BJ (cell line): ENCODE measurements around the gene PYCR2. TPM values are rescaled to one million over a fixed set of nuclear protein-coding genes. Genes with fewer than 3 reads are reported as not detected.
"Not testable (repeated sequence)": the region's sequence is repeated elsewhere in the genome, so short reads cannot be mapped to it uniquely, and the experiment has no call there.

Source experiments
- CTCF ChIA-PET: fragments of 350-600 bp; formaldehyde crosslinking; extraction: SDS; loops from one replicate; lab custom pipeline; 2021; ENCODE audit warnings: antibody characterized with exemption, inconsistent platforms; lab: Yijun Ruan, JAX
- POLR2A ChIA-PET: fragments of 300-600 bp; sonication (Branson Sonifier 250); formaldehyde crosslinking; extraction: SDS; loops from one replicate; lab custom pipeline; 2021; ENCODE audit warnings: antibody characterized with exemption; lab: Charles Lee
- DNase-seq: peaks from one replicate; pipeline ENCODE4 v3.0.0-alpha.2; 2011; ENCODE audit warnings: low read depth
- H3K27me3 ChIP-seq: 2 replicates; pipeline ENCODE4 v1.6.0; 2011; ENCODE audit warnings: low read length; ENCODE audit not compliant: control insufficient read depth, insufficient read depth
- H3K36me3 ChIP-seq: 2 replicates; pipeline ENCODE4 v1.5.1; 2011; ENCODE audit warnings: low read length; ENCODE audit not compliant: control insufficient read depth, insufficient read depth
- H3K4me3 ChIP-seq: 2 replicates; pipeline ENCODE4 v1.5.1; 2011; ENCODE audit warnings: low read depth, mild to moderate bottlenecking, control low read depth, low read length
- CTCF ChIP-seq: IDR thresholded peaks from 2 replicates; pipeline ENCODE4 v1.5.1; 2011; ENCODE audit warnings: low read depth, mild to moderate bottlenecking, control low read depth, inconsistent platforms, low read length, moderate library complexity; ENCODE audit not compliant: insufficient read depth
- polyA plus RNA-seq: library from polyadenylated mRNA; depleted of rRNA; stranded (reverse); fragments of >200 nt; gene quantifications from 2 replicates; pipeline ENCODE4 v1.2.3, GENCODE V29; 2011

Gene PYCR2
- polyA plus RNA-seq, 1 experiment = 81.1 TPM

- POLR2A ChIA-PET = no interaction called here
- CTCF ChIA-PET = interaction anchor here (0.7 kb wide), 1 partner anchor 8 kb away, joined by 3 read pairs; no protein-coding TSS in a partner anchor
- no peak for TF ChIP-seq CTCF
- DNase-seq = no peak
- Histone ChIP-seq H3K36me3 (no peaks in the 10 kb centered on the region), H3K4me3 (no peak overlapping the region), H3K27me3 (no peaks in the 10 kb centered on the region; the same call in 1 of the 2 replicates)
Observed at GRCh38 chr1:225937048-225937968, 13.3 kb upstream of the PYCR2 start.

DNA sequence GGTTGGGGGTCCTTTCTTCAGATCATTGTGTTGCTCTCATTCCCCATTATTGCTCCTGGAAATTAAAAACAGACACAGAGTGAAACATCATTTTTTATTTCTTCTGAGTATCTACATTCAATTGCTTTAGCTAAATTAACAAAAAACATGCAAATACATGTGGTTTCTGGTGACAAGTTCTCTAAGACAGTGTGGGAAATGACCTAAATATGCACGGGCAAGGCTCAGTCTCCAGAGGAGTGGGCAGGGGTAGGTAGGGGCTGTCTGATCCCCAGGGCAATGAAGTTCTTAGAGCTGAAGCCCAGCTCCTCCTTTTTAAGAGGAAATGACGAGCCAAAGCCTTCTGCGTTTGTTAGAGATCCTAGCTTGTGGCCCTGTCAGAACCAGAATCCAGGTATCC lies 12.5 kb upstream of the PYCR2 start:
- ChIA-PET POLR2A (no interaction called here), CTCF (interaction anchor here (0.7 kb wide), 1 partner anchor 9 kb away, joined by 3 read pairs; no protein-coding TSS in a partner anchor)
- Histone ChIP-seq H3K4me3 (no peak overlapping the region), H3K27me3 (no peaks in the 10 kb centered on the region; the same call in 1 of the 2 replicates), H3K36me3 (no peaks in the 10 kb centered on the region)
- DNase-seq = no peak
- TF ChIP-seq CTCF = no peak

DNA sequence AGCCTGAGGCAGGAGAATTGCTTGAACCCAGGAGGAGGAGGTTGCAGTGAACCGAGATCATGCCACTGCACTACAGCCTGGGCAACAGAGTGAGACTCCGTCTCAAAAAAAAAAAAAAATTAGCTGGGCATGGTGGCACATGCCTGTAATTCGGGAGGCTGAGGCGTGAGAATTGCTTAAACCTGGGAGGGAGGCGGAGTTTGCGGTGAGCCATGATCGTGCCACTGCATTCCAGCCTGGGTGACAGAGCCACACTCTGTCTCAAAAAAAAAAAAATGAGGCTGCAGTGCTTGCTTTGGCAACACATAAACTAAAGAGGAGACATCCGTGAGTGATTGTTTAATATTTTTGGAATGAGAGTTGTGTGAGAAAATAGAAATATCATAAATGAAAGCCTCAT lies 12.0 kb upstream of the PYCR2 start:
- H3K4me3 ChIP-seq, POLR2A ChIA-PET, H3K36me3 ChIP-seq, CTCF ChIA-PET, H3K27me3 ChIP-seq, DNase-seq: not testable (repeated sequence)

GRCh38 chr1:225934711-225935110 lies 10.7 kb upstream of the PYCR2 start:
- POLR2A ChIA-PET = no interaction called here

DNA sequence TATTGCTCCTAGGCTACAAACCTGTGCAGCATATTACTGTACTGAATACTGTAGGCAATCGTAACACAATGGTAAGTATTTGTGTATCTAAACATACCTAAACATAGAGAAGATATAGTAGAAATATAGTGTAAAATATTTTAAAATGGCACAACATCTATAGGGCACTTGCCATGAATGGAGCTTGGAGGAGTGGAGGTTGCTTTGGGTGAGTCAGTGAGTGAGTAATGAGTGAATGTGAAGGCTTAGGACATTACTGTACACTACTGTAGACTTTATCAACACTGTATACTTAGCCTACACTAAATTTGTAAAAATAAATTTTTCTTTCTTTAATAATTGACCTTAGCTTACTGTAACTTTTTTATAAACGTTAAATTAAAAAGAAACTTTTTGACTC lies 9.0 kb upstream of the PYCR2 start:
- H3K27me3 ChIP-seq = no peaks in the 10 kb centered on the region
- TF ChIP-seq CTCF = no peak
- CTCF ChIA-PET = interaction anchor here (0.7 to 1.2 kb wide), 2 partner anchors 8 to 452 kb away, joined by 3 read pairs; partner anchors contain the start of gene LEFTY2
- POLR2A ChIA-PET = interaction anchor here (0.5 kb wide), 1 partner anchor 367 kb away, joined by 4 read pairs; no protein-coding TSS in a partner anchor
- H3K36me3 ChIP-seq = no peaks in the 10 kb centered on the region
- DNase-seq = no peak
- H3K4me3 ChIP-seq = no peak overlapping the region

More at GRCh38 chr1:225934711-225935110, 10.7 kb upstream of the PYCR2 start:
- no peaks in the 10 kb centered on the region for H3K36me3 ChIP-seq
- CTCF ChIA-PET = no interaction called here
- no peaks in the 10 kb centered on the region for H3K27me3 ChIP-seq
- DNase-seq = no peak
- no peak for TF ChIP-seq CTCF
- no peak overlapping the region for H3K4me3 ChIP-seq
